GM12865 (cell line): ENCODE measurements around the gene H2BK1.

Source experiments
- DNase-seq: peaks from one replicate; pipeline ENCODE4 v3.0.0; 2010; ENCODE audit warnings: low read depth
- H3K4me3 ChIP-seq: 2 replicates; pipeline ENCODE4 v1.5.1; 2011; ENCODE audit warnings: mild to moderate bottlenecking, low read depth, low read length, control low read depth
- CTCF ChIP-seq: IDR thresholded peaks from 2 replicates; pipeline ENCODE4 v1.5.1; 2011; ENCODE audit warnings: low read length, control low read depth, low read depth, inconsistent platforms; ENCODE audit not compliant: insufficient read depth; ENCODE audit errors: missing control alignments

The H2BK1 gene

DNA sequence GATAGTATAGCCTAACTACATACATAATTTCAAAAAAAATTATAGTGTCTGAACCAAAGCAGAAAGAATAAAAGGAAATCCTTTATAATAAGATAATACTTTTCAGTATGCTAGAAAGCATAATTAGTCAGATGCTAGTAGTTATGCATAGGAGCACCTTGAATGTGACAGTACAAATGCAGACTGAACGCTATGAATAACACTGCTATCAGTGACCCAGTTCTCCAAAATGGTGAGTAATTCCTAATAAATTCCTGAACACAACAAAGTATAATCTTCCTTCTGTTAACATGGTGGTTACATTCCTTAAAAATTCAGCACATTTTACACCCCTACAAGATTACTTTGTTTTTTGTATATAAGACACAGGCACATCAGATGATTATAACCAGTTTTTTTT is 20.8 kb upstream of the H2BK1 start:
- H3K4me3 ChIP-seq = no peak overlapping the region
- no peak for TF ChIP-seq CTCF
- no peak for DNase-seq

DNA sequence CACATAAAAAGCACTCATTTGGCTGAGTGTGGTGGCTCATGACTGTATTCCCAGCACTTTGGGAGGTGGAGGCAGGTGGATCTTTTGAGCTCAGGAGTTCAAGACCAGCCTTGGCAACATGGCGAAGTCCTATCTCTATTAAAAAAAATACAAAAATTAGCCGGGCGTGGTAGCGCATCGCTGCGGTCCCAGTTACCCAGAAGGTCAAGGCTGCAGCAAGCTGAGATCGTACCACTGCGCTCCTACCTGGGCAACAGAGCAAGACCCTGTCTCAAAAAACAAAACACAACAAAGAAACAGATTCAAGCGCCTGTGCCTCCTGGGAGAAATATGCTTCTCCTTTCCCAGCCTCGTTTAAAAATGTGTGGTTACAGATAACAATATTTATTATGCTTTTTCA is 19.0 kb upstream of the H2BK1 start:
- no peak overlapping the region for H3K4me3 ChIP-seq
- no peak for TF ChIP-seq CTCF
- DNase-seq = no peak

DNA sequence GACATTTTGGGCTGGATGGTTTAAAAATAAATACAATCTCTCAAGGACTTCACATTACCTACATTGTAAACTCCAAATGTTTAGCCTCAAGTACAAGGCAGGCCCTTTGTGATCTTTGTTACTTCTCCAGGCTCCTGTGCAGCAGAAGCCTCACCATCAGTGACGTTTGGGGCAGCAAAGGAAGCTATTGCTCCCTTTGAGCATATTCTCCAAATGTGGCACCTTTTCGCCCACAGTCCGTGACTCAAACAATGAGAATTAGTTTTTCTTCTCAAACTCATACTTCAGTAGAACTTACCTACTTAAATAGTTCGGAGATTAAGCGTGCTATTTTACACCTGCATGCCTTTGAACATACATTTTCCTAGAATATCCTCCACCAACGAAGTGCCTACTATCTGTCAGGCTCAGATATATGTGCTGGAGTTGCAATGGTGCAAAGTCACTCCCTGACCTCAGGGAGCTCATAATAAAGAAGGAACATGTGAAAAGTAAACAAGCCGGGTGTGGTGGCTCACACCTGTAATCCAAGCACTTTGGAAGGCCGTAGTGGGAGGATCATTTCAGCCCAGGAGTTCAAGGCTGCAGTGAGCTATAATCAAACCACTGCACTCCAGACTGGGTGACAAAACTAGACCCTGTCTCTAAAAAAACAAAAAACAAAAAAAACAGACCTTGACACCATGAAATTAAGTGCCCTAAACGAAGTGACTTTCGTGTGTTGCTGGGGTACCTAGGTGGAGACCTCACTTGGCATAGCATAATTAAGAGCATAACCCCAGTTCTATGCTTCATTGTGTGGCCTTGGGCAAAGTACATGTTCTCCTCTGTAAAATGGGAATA is 18.0 kb upstream of the H2BK1 start:
- no peak for TF ChIP-seq CTCF
- H3K4me3 ChIP-seq = peak overlapping the region; percentile 70
- DNase-seq = no peak

GRCh38 chr7:151226875-151227782 is 16.8 kb upstream of the H2BK1 start, which contains the start of gene ABCF2:
ABCF2 (minus strand) TSS chr7:151227205; CDS start chr7:151226458, 747 bp downstream.
- peak; percentile 98 for DNase-seq
- no peak for TF ChIP-seq CTCF
- H3K4me3 ChIP-seq = peak within 1 kb of the TSS; percentile 93

DNA sequence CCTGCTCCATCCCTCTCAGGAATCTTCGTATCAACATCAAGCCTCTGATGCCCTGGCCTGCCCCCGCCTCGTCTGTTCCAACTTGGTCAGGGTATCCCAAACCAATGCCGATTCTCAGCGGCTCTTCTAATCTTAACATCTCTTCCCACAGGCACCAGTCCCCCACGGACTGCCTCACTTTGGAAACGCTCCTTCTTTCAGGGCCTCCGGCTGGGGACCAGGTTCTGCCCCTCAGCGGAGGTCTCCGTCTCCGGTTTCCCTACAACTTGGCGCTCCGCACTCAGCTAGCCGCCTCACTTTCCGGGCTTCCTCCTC is 16.2 kb upstream of the H2BK1 start:
- DNase-seq = no peak
- no peak for TF ChIP-seq CTCF
- peak overlapping the region; percentile 93 for H3K4me3 ChIP-seq

DNA sequence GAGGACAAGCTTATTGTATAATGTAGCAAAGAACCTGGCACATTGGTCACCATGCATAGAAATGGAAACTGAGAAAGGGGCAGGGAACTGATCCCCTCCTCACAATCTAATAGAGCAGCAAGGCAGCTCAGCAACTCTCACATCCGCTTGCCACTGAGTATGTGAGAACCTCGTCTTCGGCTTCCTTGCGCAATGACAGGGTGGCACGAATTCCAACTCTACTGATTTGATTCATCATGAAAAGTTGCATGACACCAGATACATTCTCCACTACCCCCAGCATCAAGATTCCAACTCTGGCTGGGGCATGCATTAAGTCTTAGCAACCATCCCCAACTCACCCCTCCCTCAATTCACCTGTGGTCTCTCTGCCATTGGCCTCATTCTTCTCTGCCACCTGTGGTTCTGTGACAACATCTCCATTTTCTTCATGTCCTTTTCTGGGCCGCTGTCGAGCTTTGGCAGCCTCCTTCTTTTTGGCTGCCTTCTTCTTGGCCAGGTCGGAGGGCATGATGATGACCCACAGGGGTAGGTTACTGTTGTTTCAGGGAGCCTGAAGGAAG is 15.7 kb upstream of the H2BK1 start:
- no peak for DNase-seq
- TF ChIP-seq CTCF = no peak
- peak overlapping the region; percentile 93 for H3K4me3 ChIP-seq
